Neural progenitor cell (in vitro differentiated cells): ENCODE data around the gene AP3S2. TPM values are rescaled to one million over a fixed set of nuclear protein-coding genes. Genes with fewer than 3 reads are reported as not detected.
A peak's percentile ranks its signal among the peaks of the same experiment; 100 is the strongest.

Experiments used
- DNase-seq: peaks from one replicate; pipeline ENCODE4 v3.0.0-alpha.2; 2016; ENCODE audit warnings: low spot score
- H2AFZ ChIP-seq: fragments of 200-600 bp; sonication (generic); replicated peaks from 2 replicates; pipeline ENCODE4 v1.6.1; 2016; ENCODE audit warnings: antibody characterized with exemption
- H3F3A ChIP-seq: fragments of 200-600 bp; sonication (generic); 2 replicates; pipeline ENCODE4 v1.6.1; 2016; ENCODE audit warnings: antibody characterized with exemption, low read depth
- H3K27ac ChIP-seq: fragments of 200-600 bp; sonication (generic); 2 replicates; pipeline ENCODE4 v1.5.1; 2016; ENCODE audit warnings: mild to moderate bottlenecking
- H3K27me3 ChIP-seq: fragments of 200-600 bp; sonication (generic); 2 replicates; pipeline ENCODE4 v1.6.1; 2016; ENCODE audit warnings: mild to moderate bottlenecking, moderate library complexity
- H3K36me3 ChIP-seq: fragments of 200-600 bp; sonication (generic); 2 replicates; pipeline ENCODE4 v1.5.1; 2016
- H3K4me1 ChIP-seq: fragments of 200-600 bp; sonication (generic); 2 replicates; pipeline ENCODE4 v1.6.1; 2016; ENCODE audit warnings: mixed run types
- H3K4me2 ChIP-seq: fragments of 200-600 bp; sonication (generic); 2 replicates; pipeline ENCODE4 v1.6.1; 2016
- H3K4me3 ChIP-seq: fragments of 200-600 bp; sonication (generic); 2 replicates; pipeline ENCODE4 v1.5.1; 2016
- H3K79me2 ChIP-seq: fragments of 200-600 bp; sonication (generic); 2 replicates; pipeline ENCODE4 v1.6.1; 2016; ENCODE audit warnings: low read depth
- H3K9ac ChIP-seq: fragments of 200-600 bp; sonication (generic); 2 replicates; pipeline ENCODE4 v1.6.1; 2016
- H3K9me3 ChIP-seq: fragments of 200-600 bp; sonication (generic); 2 replicates; pipeline ENCODE4 v1.5.1; 2016; ENCODE audit warnings: low read depth
- H4K20me1 ChIP-seq: fragments of 200-600 bp; sonication (generic); 2 replicates; pipeline ENCODE4 v1.6.1; 2016; ENCODE audit warnings: low read depth
- H3K27ac Mint-ChIP-seq: 3 replicates; pipeline ENCODE4 v1.8.0; 2021; ENCODE audit warnings: mixed read lengths
- H3K27me3 Mint-ChIP-seq: 2 replicates; pipeline ENCODE4 v1.8.0; 2022; ENCODE audit warnings: low read depth, mild to moderate bottlenecking, inconsistent platforms, moderate library complexity, mixed read lengths; ENCODE audit not compliant: insufficient read depth
- H3K36me3 Mint-ChIP-seq: 3 replicates; pipeline ENCODE4 v1.8.0; 2021; ENCODE audit warnings: mixed read lengths
- H3K4me1 Mint-ChIP-seq: 3 replicates; pipeline ENCODE4 v1.8.0; 2021; ENCODE audit warnings: mixed read lengths
- H3K4me3 Mint-ChIP-seq: 3 replicates; pipeline ENCODE4 v1.8.0; 2021; ENCODE audit warnings: mild to moderate bottlenecking, moderate library complexity, mixed read lengths
- H3K9me3 Mint-ChIP-seq: 3 replicates; pipeline ENCODE4 v1.8.0; 2020; ENCODE audit warnings: mixed read lengths
- EZH2 ChIP-seq: fragments of 200-600 bp; sonication (generic); IDR thresholded peaks from 2 replicates; pipeline ENCODE4 v1.6.1; 2017; ENCODE audit warnings: antibody characterized with exemption, mild to moderate bottlenecking, moderate library complexity
- EZH2phosphoT487 ChIP-seq: fragments of 200-600 bp; sonication (generic); IDR thresholded peaks from 2 replicates; pipeline ENCODE4 v1.6.1; 2017; ENCODE audit warnings: antibody characterized with exemption
- total RNA-seq: library from RNA; depleted of rRNA; stranded (reverse); fragments of >200 nt; gene quantifications from 2 replicates; pipeline ENCODE4 v1.2.3, GENCODE V29; 2015; ENCODE audit warnings: low replicate concordance
- TF ChIP-seq, protein P1 (sequence below): fragments of 200-600 bp; sonication (generic); IDR thresholded peaks from 2 replicates; pipeline ENCODE4 v1.5.1; 2017; ENCODE audit warnings: antibody characterized with exemption, mild to moderate bottlenecking

Gene AP3S2
- total RNA-seq, 1 donor from 2014 or later = 75.3 TPM

DNA sequence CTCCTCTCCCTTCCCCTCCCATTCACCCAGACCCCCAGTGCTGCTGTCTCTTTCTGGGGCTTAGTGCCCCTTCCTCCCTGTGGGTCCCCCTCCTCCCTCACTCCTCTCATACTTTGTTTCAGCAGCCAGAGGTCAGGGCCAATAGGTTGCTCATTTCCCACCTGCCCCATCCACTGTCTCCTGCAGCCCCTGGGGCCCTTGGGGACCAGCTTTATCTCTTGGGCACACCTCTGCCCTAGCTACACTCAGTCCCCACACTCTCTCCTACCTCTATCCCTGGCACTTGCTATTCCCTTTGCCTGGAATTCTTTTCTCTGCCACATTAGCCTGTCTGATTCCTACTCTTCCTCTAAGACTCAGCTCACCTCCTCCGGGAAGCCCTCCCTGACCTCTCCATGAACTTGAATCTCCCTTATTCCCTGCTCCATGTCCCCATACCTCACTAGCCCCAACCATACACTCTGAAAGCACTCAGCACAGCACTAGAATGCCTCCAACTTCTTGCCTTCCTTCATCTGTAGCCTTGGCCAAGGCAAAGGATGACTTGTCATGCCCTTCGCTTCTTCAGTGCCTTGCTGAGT, 93.8 kb downstream of the AP3S2 start:
- H3K27ac Mint-ChIP-seq = no peak overlapping the region
- no peaks in the 10 kb centered on the region for H3K36me3 ChIP-seq
- no peak overlapping the region for H3K27ac ChIP-seq
- no peak overlapping the region for H3K4me2 ChIP-seq
- DNase-seq = no peak
- no peak for TF ChIP-seq EZH2phosphoT487
- TF ChIP-seq, protein P1, sequence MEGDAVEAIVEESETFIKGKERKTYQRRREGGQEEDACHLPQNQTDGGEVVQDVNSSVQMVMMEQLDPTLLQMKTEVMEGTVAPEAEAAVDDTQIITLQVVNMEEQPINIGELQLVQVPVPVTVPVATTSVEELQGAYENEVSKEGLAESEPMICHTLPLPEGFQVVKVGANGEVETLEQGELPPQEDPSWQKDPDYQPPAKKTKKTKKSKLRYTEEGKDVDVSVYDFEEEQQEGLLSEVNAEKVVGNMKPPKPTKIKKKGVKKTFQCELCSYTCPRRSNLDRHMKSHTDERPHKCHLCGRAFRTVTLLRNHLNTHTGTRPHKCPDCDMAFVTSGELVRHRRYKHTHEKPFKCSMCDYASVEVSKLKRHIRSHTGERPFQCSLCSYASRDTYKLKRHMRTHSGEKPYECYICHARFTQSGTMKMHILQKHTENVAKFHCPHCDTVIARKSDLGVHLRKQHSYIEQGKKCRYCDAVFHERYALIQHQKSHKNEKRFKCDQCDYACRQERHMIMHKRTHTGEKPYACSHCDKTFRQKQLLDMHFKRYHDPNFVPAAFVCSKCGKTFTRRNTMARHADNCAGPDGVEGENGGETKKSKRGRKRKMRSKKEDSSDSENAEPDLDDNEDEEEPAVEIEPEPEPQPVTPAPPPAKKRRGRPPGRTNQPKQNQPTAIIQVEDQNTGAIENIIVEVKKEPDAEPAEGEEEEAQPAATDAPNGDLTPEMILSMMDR = no peak
- no peak for TF ChIP-seq EZH2
- no peak overlapping the region for H3K9ac ChIP-seq
- H3K4me3 ChIP-seq = no peak overlapping the region
- peaks cover 6% of the 10 kb centered on the region for H3K4me1 Mint-ChIP-seq
- H3F3A ChIP-seq = no peaks in the 10 kb centered on the region
- no peaks in the 10 kb centered on the region for H4K20me1 ChIP-seq
- H3K9me3 ChIP-seq = no peaks in the 10 kb centered on the region
- no peak overlapping the region for H3K4me3 Mint-ChIP-seq
- no peaks in the 10 kb centered on the region for H3K27me3 ChIP-seq
- no peaks in the 10 kb centered on the region for H3K36me3 Mint-ChIP-seq
- no peaks in the 10 kb centered on the region for H3K79me2 ChIP-seq
- H3K4me1 ChIP-seq = no peaks in the 10 kb centered on the region
- H2AFZ ChIP-seq = no peak overlapping the region
- peaks cover 15% of the 10 kb centered on the region for H3K27me3 Mint-ChIP-seq
- H3K9me3 Mint-ChIP-seq = no peaks in the 10 kb centered on the region

DNA sequence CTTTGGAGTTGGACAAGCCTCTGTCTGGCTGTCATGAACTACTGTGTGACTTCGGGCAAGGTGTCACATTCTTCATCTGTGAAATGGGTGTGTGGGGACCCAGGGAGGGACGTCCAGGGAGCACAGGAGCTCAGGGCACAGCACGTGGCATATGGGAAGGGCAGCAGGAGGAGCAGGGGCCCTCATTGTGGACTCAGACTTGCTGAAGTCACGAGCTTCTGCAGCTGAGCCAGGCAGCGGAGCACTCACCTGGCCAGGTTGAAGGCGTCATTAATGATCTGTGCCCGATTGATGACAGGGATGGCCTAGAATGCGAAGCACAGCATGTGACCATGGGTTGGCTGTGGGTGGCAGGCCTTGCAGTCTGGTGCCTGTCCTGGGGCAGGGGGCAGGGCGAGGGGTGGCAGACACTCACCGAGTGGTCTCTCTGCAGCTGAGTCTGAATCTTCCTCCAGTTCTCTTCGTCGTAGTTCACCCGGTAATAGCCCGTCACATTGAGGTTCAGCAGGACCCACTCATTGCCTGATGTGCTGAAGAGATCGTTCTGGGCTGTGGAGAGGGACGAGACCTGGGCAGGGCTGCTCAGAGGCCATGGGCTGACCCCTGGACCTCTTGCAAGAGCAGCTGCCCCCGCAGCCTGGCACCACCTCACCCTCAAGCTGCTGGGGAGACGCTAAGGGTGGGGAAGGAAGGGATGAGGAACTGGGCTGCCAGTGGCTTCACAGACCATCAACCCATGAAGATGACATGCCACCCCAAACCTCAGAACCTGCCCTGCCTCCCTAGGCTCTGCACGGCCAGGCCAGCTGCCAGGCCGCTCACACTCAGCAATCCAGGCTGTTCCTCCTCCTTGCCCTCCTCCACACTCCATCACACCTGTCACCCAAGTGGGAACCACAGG, 94.5 kb downstream of the AP3S2 start:
- Histone ChIP-seq H3F3A (no peaks in the 10 kb centered on the region), H3K9ac (no peak overlapping the region), H4K20me1 (no peaks in the 10 kb centered on the region), H3K79me2 (no peaks in the 10 kb centered on the region), H3K27ac (no peak overlapping the region), H2AFZ (no peak overlapping the region), H3K36me3 (no peaks in the 10 kb centered on the region), H3K4me1 (no peaks in the 10 kb centered on the region), H3K4me3 (no peak overlapping the region), H3K9me3 (no peaks in the 10 kb centered on the region), H3K4me2 (no peak overlapping the region), H3K27me3 (no peaks in the 10 kb centered on the region)
- DNase-seq = no peak
- peaks cover 6% of the 10 kb centered on the region for H3K4me1 Mint-ChIP-seq
- peaks cover 12% of the 10 kb centered on the region for H3K27me3 Mint-ChIP-seq
- no peak overlapping the region for H3K27ac Mint-ChIP-seq
- TF ChIP-seq EZH2phosphoT487 (no peak), EZH2 (no peak)
- TF ChIP-seq, protein P1 = no peak
- no peaks in the 10 kb centered on the region for H3K36me3 Mint-ChIP-seq
- H3K4me3 Mint-ChIP-seq = no peak overlapping the region
- H3K9me3 Mint-ChIP-seq = no peaks in the 10 kb centered on the region

DNA sequence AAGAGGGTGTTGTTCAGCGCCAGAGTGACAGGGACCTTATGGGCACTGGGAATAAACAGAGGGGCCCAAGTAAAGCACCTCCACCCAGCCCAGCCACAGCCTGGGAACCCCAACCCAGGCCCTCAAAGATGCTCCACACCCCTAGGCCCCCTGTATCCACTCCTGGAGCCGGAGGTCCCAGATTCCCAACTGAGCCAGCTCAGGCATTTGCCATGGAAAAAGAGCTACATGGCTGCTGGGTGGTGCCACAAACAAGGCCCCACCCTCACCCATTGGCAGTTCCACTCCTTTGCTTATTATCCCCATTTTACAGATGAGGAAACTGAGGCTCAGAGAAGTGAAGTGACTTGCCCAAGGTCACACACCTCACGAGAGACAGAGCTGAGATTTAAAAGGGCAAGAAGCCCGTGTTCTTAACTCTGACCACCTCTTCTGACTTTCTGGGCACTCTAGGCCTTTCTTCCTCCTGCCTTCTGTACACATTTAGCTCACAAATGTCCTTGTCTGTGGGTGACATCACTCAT, 96.1 kb downstream of the AP3S2 start:
- Histone ChIP-seq H3K4me3 (no peak overlapping the region), H3K36me3 (no peaks in the 10 kb centered on the region), H3K4me2 (no peak overlapping the region), H3K9me3 (no peaks in the 10 kb centered on the region), H2AFZ (no peak overlapping the region), H3K79me2 (no peaks in the 10 kb centered on the region), H3F3A (no peaks in the 10 kb centered on the region), H3K27ac (no peak overlapping the region), H3K9ac (no peak overlapping the region), H3K27me3 (no peaks in the 10 kb centered on the region), H3K4me1 (no peaks in the 10 kb centered on the region), H4K20me1 (no peaks in the 10 kb centered on the region)
- no peaks in the 10 kb centered on the region for H3K36me3 Mint-ChIP-seq
- no peaks in the 10 kb centered on the region for H3K9me3 Mint-ChIP-seq
- H3K4me3 Mint-ChIP-seq = no peak overlapping the region
- H3K27ac Mint-ChIP-seq = no peak overlapping the region
- peaks cover 12% of the 10 kb centered on the region for H3K27me3 Mint-ChIP-seq
- peak; percentile 1 for DNase-seq
- H3K4me1 Mint-ChIP-seq = peaks cover 6% of the 10 kb centered on the region
- no peak for TF ChIP-seq EZH2
- no peak for TF ChIP-seq EZH2phosphoT487
- TF ChIP-seq, protein P1 = no peak
